ENCODE measurements around the gene ZEB1.

ZEB1 gene

DNA sequence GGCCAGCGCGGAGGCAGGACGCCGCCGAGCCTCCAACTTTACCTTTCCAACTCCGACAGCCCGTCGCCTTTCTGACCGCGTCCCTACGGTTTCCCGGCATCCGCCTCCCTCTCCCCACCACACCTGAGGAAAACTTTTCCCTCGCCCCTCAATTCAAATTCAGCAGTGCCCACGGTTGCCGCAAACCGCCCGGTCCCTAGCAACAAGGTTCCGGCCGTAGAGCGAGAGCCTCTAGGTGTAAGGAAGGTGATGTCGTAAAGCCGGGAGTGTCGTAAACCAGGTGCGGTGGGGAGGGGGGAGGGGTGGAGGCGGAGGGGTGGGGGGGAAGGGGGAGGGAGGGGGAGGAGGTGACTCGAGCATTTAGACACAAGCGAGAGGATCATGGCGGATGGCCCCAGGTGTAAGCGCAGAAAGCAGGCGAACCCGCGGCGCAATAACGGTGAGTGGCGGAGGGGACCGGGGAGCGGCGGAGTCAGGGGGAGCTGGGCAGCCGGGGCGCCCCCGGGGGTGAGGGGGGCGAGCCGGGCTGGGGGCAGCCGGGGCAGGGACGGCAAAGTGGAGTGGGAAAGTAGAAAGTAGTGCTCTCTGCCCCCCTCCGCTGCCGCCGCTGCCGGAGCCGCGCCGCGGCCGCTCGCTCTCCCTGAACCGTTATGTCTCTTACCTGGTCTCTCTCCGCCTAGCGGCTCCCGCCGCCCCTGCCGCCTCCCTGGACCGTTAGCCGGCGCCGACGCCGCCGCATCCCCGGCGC is at the start of gene ZEB1:
ZEB1 (plus strand) TSS at position 363 of the 748 bp plus-strand sequence; CDS start at position 382, 19 bp downstream.
- H3K27ac Mint-ChIP-seq = peak within 1 kb of the TSS; percentile 99
- H3K27me3 Mint-ChIP-seq (ENCODE audit: low read depth) = no peaks in the 10 kb centered on the region
- H3K36me3 Mint-ChIP-seq (ENCODE audit: low read depth) = peaks cover 7% of the 10 kb centered on the region
- H3K9me3 Mint-ChIP-seq = no peaks in the 10 kb centered on the region
- H3K4me3 Mint-ChIP-seq = peak within 1 kb of the TSS; percentile 98
- H3K4me1 Mint-ChIP-seq (ENCODE audit: low read depth) = peaks cover 35% of the 10 kb centered on the region

- peaks cover 1% of the 10 kb centered on the region for H3K4me1 Mint-ChIP-seq (ENCODE audit: low read depth)
- H3K27ac Mint-ChIP-seq = no peak overlapping the region
- no peak overlapping the region for H3K4me3 Mint-ChIP-seq
- H3K27me3 Mint-ChIP-seq (ENCODE audit: low read depth) = peaks cover 4% of the 10 kb centered on the region
- peaks cover 5% of the 10 kb centered on the region for H3K36me3 Mint-ChIP-seq (ENCODE audit: low read depth)
- peaks cover 23% of the 10 kb centered on the region for H3K9me3 Mint-ChIP-seq
These were observed 48.1 kb upstream of the ZEB1 start for GRCh38 chr10:31270954-31271353.

DNA sequence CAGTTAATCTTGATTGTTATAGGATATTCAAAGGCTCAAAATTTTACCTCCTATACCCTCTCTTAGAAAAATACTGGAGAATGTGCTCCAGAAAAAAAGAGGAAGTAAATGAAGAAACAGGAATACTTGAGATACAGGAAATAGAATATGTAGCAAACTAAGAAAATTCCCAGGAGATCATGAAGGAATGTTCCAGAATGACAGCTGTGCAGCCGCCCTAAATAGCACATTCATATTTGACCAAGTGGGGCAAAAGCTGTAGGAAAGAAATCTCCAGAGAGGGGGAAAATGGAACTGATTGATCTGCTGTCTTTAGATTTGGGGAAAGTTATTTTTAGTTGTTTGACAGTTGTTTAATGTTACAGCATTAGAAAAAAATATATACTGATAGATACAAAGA is 46.2 kb upstream of the ZEB1 start:
- Mint-ChIP-seq H3K27me3 (ENCODE audit: low read depth) (peaks cover 4% of the 10 kb centered on the region), H3K27ac (no peak overlapping the region), H3K4me1 (ENCODE audit: low read depth) (peaks cover 1% of the 10 kb centered on the region), H3K9me3 (peaks cover 23% of the 10 kb centered on the region), H3K36me3 (ENCODE audit: low read depth) (peaks cover 5% of the 10 kb centered on the region), H3K4me3 (no peak overlapping the region)

GRCh38 chr10:31273789-31274188 is 45.2 kb upstream of the ZEB1 start:
- Mint-ChIP-seq H3K9me3 (peaks cover 23% of the 10 kb centered on the region), H3K27ac (no peak overlapping the region), H3K4me3 (no peak overlapping the region), H3K4me1 (ENCODE audit: low read depth) (peaks cover 1% of the 10 kb centered on the region), H3K27me3 (ENCODE audit: low read depth) (no peaks in the 10 kb centered on the region), H3K36me3 (ENCODE audit: low read depth) (peaks cover 5% of the 10 kb centered on the region)

- Mint-ChIP-seq H3K4me1 (ENCODE audit: low read depth) (peaks cover 1% of the 10 kb centered on the region), H3K27me3 (ENCODE audit: low read depth) (peaks cover 4% of the 10 kb centered on the region), H3K27ac (no peak overlapping the region), H3K9me3 (peaks cover 23% of the 10 kb centered on the region), H3K36me3 (ENCODE audit: low read depth) (peaks cover 5% of the 10 kb centered on the region), H3K4me3 (no peak overlapping the region)
These were observed 44.7 kb upstream of the ZEB1 start for GRCh38 chr10:31274310-31274709.

DNA sequence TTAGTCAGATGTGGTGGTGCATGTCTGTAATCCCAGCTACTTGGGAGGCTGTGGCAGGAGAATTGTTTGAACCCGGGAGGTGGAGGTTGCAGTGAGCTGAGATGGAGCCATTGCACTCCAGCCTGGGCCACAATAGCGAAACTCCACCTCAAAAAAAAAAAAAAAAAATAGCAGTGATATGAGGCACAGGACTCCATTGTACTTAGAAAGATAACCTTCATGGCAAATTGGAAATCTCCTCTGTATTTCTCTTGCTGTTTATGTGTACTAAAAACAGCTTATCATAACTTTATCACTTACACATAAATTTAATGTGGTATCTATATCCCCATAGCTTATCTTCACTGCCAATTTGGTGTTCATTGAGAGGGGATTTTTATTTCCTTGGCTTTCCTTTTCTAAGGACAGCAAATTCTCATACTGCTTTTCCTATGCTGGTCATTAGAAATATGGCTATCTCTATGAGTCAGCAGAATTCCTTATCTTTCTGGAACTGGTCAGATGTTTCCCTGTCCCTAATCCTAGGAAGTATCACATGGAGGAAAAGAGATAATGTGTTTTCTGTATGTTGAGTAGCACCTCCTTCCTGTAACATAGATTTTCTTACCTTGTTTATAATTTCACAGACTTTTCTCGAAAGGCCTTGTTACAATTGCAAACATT is 40.6 kb upstream of the ZEB1 start:
- peaks cover 11% of the 10 kb centered on the region for H3K9me3 Mint-ChIP-seq
- peaks cover 1% of the 10 kb centered on the region for H3K4me1 Mint-ChIP-seq (ENCODE audit: low read depth)
- H3K4me3 Mint-ChIP-seq = no peak overlapping the region
- H3K27ac Mint-ChIP-seq = no peak overlapping the region
- H3K27me3 Mint-ChIP-seq (ENCODE audit: low read depth) = peaks cover 27% of the 10 kb centered on the region
- peaks cover under 1% of the 10 kb centered on the region for H3K36me3 Mint-ChIP-seq (ENCODE audit: low read depth)

DNA sequence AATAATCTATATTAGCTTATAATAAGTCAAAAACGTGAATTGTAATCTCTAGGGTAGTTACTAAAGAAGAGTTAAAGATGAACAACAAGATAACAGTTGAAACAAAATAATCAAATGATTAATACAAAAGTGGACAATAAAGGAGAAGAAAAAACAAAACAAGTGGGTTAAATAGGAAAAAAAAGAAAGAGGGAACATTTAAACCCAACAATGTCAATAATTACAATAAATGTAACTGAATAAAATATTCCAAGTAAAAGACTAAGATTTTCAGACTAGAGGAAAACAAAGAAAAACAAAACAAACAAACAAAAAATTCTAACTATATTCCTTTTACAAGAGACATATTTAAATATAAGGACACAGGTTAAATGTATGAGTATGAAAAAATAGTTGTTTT is 38.0 kb upstream of the ZEB1 start:
- no peaks in the 10 kb centered on the region for H3K36me3 Mint-ChIP-seq (ENCODE audit: low read depth)
- no peak overlapping the region for H3K4me3 Mint-ChIP-seq
- H3K4me1 Mint-ChIP-seq (ENCODE audit: low read depth) = no peaks in the 10 kb centered on the region

GRCh38 chr10:31288001-31288400 is 31.0 kb upstream of the ZEB1 start:
- no peak overlapping the region for H3K4me3 Mint-ChIP-seq
- no peaks in the 10 kb centered on the region for H3K9me3 Mint-ChIP-seq
- H3K27me3 Mint-ChIP-seq (ENCODE audit: low read depth) = peaks cover 4% of the 10 kb centered on the region
- H3K36me3 Mint-ChIP-seq (ENCODE audit: low read depth) = no peaks in the 10 kb centered on the region
- no peaks in the 10 kb centered on the region for H3K4me1 Mint-ChIP-seq (ENCODE audit: low read depth)
- no peak overlapping the region for H3K27ac Mint-ChIP-seq

More for the DNA sequence above, 38.0 kb upstream of the ZEB1 start:
- peaks cover 11% of the 10 kb centered on the region for H3K9me3 Mint-ChIP-seq
- peaks cover 28% of the 10 kb centered on the region for H3K27me3 Mint-ChIP-seq (ENCODE audit: low read depth)
- H3K27ac Mint-ChIP-seq = no peak overlapping the region

GRCh38 chr10:31288962-31289361 is 30.1 kb upstream of the ZEB1 start:
- H3K27me3 Mint-ChIP-seq (ENCODE audit: low read depth) = no peaks in the 10 kb centered on the region
- H3K4me1 Mint-ChIP-seq (ENCODE audit: low read depth) = no peaks in the 10 kb centered on the region
- no peaks in the 10 kb centered on the region for H3K9me3 Mint-ChIP-seq
- H3K4me3 Mint-ChIP-seq = no peak overlapping the region
- no peaks in the 10 kb centered on the region for H3K36me3 Mint-ChIP-seq (ENCODE audit: low read depth)
- H3K27ac Mint-ChIP-seq = no peak overlapping the region

DNA sequence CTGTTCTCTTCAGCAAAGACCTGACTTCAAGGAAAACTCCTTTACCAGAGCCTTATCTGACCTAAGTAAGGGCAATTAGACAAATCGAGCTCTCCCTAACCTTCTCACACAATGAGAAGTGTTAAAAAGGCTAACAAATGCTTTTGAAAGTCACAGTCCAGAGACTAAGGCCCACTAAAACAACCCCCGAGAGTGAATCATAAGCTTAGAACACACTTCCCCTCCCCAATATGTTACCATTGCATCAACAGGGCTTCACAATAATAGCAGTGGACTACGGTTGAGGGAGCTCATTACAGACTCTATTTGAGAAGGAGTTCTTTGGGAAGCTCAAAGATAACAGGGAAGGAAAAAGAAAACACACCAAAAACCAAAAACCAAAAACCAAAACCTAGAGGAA is 28.6 kb upstream of the ZEB1 start:
- no peaks in the 10 kb centered on the region for H3K9me3 Mint-ChIP-seq
- H3K27ac Mint-ChIP-seq = no peak overlapping the region
- no peaks in the 10 kb centered on the region for H3K27me3 Mint-ChIP-seq (ENCODE audit: low read depth)
- H3K4me1 Mint-ChIP-seq (ENCODE audit: low read depth) = no peaks in the 10 kb centered on the region
- H3K4me3 Mint-ChIP-seq = no peak overlapping the region
- no peaks in the 10 kb centered on the region for H3K36me3 Mint-ChIP-seq (ENCODE audit: low read depth)

GRCh38 chr10:31291123-31291522 is 27.9 kb upstream of the ZEB1 start:
- Mint-ChIP-seq H3K4me3 (no peak overlapping the region), H3K4me1 (ENCODE audit: low read depth) (no peaks in the 10 kb centered on the region), H3K27me3 (ENCODE audit: low read depth) (no peaks in the 10 kb centered on the region), H3K9me3 (no peaks in the 10 kb centered on the region), H3K36me3 (ENCODE audit: low read depth) (no peaks in the 10 kb centered on the region), H3K27ac (no peak overlapping the region)

- Mint-ChIP-seq H3K27ac (no peak overlapping the region), H3K4me3 (no peak overlapping the region), H3K9me3 (no peaks in the 10 kb centered on the region), H3K27me3 (ENCODE audit: low read depth) (no peaks in the 10 kb centered on the region), H3K36me3 (ENCODE audit: low read depth) (no peaks in the 10 kb centered on the region), H3K4me1 (ENCODE audit: low read depth) (peaks cover 3% of the 10 kb centered on the region)
These were observed 24.5 kb upstream of the ZEB1 start for GRCh38 chr10:31294558-31294957.

DNA sequence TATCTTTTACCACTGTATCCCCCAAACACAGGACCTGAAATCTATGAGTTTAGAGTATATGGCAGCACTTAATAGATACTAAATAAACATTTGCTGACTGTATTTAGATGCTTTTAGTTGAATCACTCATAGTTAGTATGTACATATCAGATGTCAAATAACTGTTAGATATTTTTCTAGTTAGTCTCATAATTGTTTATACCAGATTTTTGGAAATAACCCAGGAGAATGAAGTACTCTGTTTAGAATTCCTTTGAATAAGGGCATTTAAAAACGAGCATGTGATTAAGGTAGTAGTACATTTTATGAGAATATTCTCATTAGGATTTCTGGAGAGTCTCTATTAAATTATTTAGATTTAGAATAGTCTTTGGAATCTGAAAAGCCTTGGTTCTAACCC is 22.3 kb upstream of the ZEB1 start:
- peaks cover 5% of the 10 kb centered on the region for H3K9me3 Mint-ChIP-seq
- peaks cover 2% of the 10 kb centered on the region for H3K36me3 Mint-ChIP-seq (ENCODE audit: low read depth)
- no peak overlapping the region for H3K4me3 Mint-ChIP-seq
- H3K27ac Mint-ChIP-seq = no peak overlapping the region
- H3K27me3 Mint-ChIP-seq (ENCODE audit: low read depth) = no peaks in the 10 kb centered on the region
- H3K4me1 Mint-ChIP-seq (ENCODE audit: low read depth) = peaks cover 3% of the 10 kb centered on the region

DNA sequence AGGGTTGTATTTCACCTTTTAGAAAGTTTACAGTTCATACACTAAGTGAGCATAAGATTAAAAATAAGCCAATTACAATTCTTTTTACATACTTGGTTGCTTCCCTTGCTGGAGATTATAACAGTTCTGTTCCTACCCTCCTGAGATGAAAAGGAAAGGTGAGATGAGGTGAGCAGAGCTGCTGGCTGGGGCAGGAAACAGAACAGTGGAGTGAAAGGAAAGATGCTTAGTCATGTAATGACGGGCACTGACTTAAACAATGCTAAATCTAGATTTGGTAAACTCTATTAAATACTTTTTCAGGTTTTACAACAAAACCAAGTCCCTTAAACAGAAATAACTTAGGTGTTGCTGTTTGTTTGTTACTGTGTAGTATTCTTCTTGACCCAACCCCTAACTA is 19.9 kb upstream of the ZEB1 start:
- Mint-ChIP-seq H3K4me1 (ENCODE audit: low read depth) (peaks cover 3% of the 10 kb centered on the region), H3K9me3 (peaks cover 5% of the 10 kb centered on the region), H3K27me3 (ENCODE audit: low read depth) (peaks cover 8% of the 10 kb centered on the region), H3K27ac (no peak overlapping the region), H3K4me3 (no peak overlapping the region), H3K36me3 (ENCODE audit: low read depth) (peaks cover 2% of the 10 kb centered on the region)

DNA sequence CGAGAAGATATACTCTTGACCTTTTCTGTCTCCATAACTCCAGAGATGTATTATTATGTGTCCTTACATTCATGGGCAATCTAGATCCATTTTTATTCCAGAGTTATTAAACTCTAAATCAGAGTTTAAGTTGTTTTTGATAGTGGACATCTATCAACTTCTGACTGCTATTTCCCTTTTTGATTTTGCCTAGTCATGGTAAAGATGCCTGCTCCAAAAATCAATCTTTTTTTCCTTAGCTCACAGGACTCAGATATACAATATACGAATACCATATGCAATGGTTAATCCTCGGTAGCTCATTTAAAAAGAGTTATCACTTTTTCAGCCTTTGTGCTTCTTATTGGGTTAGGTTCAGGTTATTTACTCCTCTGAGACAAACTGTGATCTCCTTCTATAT is 15.8 kb upstream of the ZEB1 start:
- Mint-ChIP-seq H3K9me3 (peaks cover 5% of the 10 kb centered on the region), H3K4me1 (ENCODE audit: low read depth) (peaks cover 3% of the 10 kb centered on the region), H3K27me3 (ENCODE audit: low read depth) (peaks cover 8% of the 10 kb centered on the region), H3K27ac (no peak overlapping the region), H3K36me3 (ENCODE audit: low read depth) (peaks cover 2% of the 10 kb centered on the region), H3K4me3 (no peak overlapping the region)
